Activated CD4-positive, alpha-beta memory T cell treated with anti-CD3 and anti-CD28 coated beads, Interleukin-2, amount 10 ng/mL, durations not matched to agents 7 days and 5 days (primary cell): ENCODE data around the gene RETN. TPM values are rescaled to one million over a fixed set of nuclear protein-coding genes. Genes with fewer than 3 reads are reported as not detected.

Experiments
- CTCF ChIA-PET: fragments of 350-600 bp; sonication (Branson Sonifier 250); formaldehyde crosslinking; loops from one replicate; lab custom pipeline; 2021; ENCODE audit warnings: antibody characterized with exemption, inconsistent platforms; lab: Charles Lee
- POLR2A ChIA-PET: fragments of 350-600 bp; sonication (Branson Sonifier 250); formaldehyde crosslinking; loops from one replicate; lab custom pipeline; 2021; ENCODE audit warnings: antibody characterized with exemption; lab: Charles Lee
- DNase-seq: peaks from one replicate; pipeline ENCODE4 v3.0.0-alpha.2; 2020
- H3K27ac Mint-ChIP-seq: one replicate; pipeline ENCODE4 v1.8.0; 2021; ENCODE audit warnings: mild to moderate bottlenecking, mixed read lengths
- H3K27me3 Mint-ChIP-seq: one replicate; pipeline ENCODE4 v1.8.0; 2021; ENCODE audit warnings: mixed read lengths
- H3K36me3 Mint-ChIP-seq: one replicate; pipeline ENCODE4 v1.8.0; 2021; ENCODE audit warnings: low read depth, mixed read lengths
- H3K4me1 Mint-ChIP-seq: one replicate; pipeline ENCODE4 v1.8.0; 2021; ENCODE audit warnings: mixed read lengths
- H3K4me3 Mint-ChIP-seq: one replicate; pipeline ENCODE4 v1.8.0; 2021; ENCODE audit warnings: mild to moderate bottlenecking, mixed read lengths
- H3K9me3 Mint-ChIP-seq: one replicate; pipeline ENCODE4 v1.8.0; 2021; ENCODE audit warnings: mixed read lengths
- total RNA-seq, 2 experiments: library from RNA; stranded (reverse); gene quantifications; one replicate each; pipeline ENCODE4 v1.2.3, GENCODE V29; 2021

Gene RETN
- total RNA-seq, 2 experiments from 2014 or later, result not detected

DNA sequence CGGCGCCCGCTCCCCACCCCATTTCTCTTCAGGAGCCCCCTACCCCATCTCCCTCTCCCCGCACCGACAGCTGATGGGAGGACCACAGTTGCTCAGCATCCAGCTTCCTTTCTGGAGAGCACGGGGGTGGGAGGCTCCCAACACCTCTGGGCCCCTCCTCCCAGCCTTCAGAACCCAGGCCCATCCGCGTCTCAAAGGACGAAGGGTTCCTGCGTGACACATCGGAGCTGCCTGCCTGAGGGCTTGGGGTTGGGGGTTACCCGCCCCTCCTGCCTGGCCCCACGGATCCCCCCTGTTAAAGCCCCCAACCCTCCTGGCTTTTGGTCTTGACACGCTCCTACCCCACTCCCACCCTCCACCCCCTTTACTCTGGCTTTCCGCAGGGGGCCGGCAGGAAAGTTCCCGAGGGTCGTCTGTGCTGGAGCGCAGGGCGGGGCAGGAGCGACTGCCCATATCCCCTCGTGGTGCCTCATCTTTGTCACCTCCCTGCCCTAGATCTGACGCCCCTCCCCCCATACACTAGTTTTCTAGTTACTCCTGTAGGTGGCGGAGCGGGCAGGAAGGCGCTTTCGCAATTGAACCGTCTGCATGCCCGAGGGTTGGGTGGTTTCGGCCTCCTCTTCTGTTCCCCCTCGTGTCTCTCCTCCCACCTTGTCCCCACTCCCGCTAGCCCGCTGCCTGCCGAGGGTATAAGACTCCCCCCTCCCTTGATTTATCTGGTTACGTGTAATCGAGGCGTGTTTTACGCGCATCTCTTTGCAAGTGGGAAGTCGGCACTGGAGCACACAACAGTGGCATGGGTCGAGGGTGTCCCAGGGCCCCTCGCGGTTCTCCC, 12.7 kb downstream of the RETN start:
- Mint-ChIP-seq H3K4me1 (peaks cover 37% of the 10 kb centered on the region), H3K36me3 (peaks cover 14% of the 10 kb centered on the region), H3K4me3 (peak overlapping the region; percentile 88), H3K27me3 (peaks cover 24% of the 10 kb centered on the region), H3K27ac (peak overlapping the region; percentile 84), H3K9me3 (no peaks in the 10 kb centered on the region)
- DNase-seq, result peak; percentile 87
- POLR2A ChIA-PET, result interaction anchor here (0.9 to 2.7 kb wide), 9 partner anchors 17 to 221 kb away, joined by 3 to 15 read pairs (median 5); partner anchors contain the start of genes PET100, STXBP2 and XAB2
- CTCF ChIA-PET, result interaction anchor here (0.6 to 3.0 kb wide), 61 partner anchors 8 to 582 kb away, joined by 3 to 55 read pairs (median 5); partner anchors contain the start of genes ARHGEF18, MAP2K7, MCOLN1 and PET100

DNA sequence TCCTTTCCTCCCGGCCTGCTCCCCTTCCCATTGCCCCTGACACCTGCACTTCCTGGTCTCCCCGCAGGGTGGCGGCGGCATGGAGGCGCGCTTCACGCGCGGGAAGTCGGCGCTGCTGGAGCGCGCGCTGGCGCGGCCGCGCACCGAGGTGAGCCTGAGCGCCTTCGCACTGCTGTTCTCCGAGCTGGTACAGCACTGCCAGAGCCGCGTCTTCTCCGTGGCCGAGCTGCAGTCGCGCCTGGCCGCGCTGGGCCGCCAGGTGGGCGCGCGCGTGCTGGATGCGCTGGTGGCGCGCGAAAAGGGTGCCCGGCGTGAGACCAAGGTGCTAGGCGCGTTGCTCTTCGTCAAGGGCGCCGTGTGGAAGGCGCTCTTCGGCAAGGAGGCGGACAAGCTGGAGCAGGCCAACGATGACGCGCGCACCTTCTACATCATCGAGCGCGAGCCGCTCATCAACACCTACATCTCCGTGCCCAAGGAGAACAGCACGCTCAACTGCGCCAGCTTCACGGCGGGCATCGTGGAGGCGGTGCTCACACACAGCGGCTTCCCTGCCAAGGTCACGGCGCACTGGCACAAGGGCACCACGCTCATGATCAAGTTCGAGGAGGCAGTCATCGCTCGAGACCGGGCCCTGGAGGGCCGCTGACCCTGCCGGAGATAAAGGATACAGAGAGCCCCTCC, 13.5 kb downstream of the RETN start:
- H3K27ac Mint-ChIP-seq, result no peak overlapping the region
- DNase-seq, result no peak
- H3K4me1 Mint-ChIP-seq, result peaks cover 31% of the 10 kb centered on the region
- H3K9me3 Mint-ChIP-seq, result no peaks in the 10 kb centered on the region
- peaks cover 17% of the 10 kb centered on the region for H3K27me3 Mint-ChIP-seq
- CTCF ChIA-PET, result interaction anchor here (3.0 kb wide), 1 partner anchor 118 kb away, joined by 55 read pairs; no protein-coding TSS in a partner anchor
- H3K4me3 Mint-ChIP-seq, result peak overlapping the region; percentile 88
- H3K36me3 Mint-ChIP-seq, result peaks cover 14% of the 10 kb centered on the region
- POLR2A ChIA-PET, result interaction anchor here (2.7 kb wide), 1 partner anchor 24 kb away, joined by 15 read pairs; no protein-coding TSS in a partner anchor

DNA sequence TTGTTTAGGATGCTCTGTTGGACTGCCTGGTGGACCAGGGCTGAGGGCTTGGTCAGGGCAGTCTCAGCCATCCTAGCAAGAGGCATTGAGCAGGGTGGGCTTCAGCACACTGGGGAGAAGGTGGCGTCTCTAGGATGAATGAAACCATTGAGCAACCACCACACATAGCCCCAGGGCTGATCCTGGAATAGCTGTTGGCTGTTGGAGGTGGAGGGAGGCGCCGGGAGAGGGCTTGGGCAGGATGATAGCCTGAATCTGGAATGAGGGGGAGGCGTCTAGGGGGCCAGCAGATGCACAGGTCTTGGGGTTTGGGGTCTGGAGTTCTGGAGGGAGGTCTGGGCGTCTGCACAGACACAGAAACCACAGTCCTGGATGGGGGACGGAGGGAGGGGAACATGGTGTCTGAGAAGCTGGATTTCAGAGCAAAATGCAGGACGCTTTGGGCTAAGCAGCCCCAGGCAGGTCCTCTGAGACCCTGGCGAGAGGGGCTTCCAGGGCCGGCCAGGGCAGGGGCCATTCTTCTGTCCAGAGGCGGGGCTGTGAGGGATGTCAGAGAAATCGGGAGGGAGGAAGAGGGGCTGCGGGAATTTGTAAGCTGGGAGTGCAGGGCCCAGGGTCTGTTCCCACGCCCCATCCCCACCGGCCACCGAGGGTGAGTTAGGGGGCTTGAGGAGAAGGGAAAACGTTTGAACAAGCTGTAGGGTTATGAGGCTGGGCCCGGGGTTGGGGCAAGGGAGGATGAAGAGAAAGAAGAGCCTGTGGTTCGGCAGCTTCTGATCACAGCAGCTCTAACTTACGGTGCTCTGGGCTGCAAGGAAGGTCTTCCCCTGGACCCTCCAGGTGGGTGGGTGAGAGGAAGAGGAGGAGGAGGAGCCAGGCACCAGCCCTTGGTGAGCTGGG, 16.9 kb downstream of the RETN start:
- POLR2A ChIA-PET, result interaction anchor here (1.0 kb wide), 1 partner anchor 13 kb away, joined by 3 read pairs; no protein-coding TSS in a partner anchor
- peaks cover 14% of the 10 kb centered on the region for H3K36me3 Mint-ChIP-seq
- DNase-seq, result no peak
- H3K4me3 Mint-ChIP-seq, result no peak overlapping the region
- no peaks in the 10 kb centered on the region for H3K27me3 Mint-ChIP-seq
- H3K9me3 Mint-ChIP-seq, result no peaks in the 10 kb centered on the region
- H3K4me1 Mint-ChIP-seq, result peaks cover 5% of the 10 kb centered on the region
- CTCF ChIA-PET, result interaction anchor here (1.2 kb wide), 1 partner anchor 118 kb away, joined by 4 read pairs; no protein-coding TSS in a partner anchor
- H3K27ac Mint-ChIP-seq, result no peak overlapping the region

DNA sequence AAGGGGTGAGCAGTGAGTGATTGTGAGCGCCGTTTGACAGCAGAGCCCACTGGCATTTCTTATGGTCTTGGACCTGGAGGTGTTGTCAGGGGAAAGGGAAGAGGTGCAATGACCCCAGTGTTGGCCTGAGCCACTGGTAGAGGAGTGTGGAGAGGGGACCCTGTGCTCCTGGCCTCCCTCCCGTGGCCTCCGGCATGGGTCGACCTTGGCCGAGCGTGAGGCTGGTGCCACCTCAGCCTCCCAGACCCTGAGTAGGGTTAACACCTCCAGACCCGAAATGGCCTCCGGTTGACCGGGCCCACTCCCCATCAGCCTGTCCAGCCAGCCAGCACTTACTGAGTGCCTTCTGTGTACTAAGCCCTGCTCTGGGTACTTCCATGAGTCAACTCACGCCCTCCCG, 18.3 kb downstream of the RETN start:
- H3K27ac Mint-ChIP-seq, result no peak overlapping the region
- H3K4me3 Mint-ChIP-seq, result no peak overlapping the region
- H3K36me3 Mint-ChIP-seq, result peaks cover 14% of the 10 kb centered on the region
- H3K27me3 Mint-ChIP-seq, result no peaks in the 10 kb centered on the region
- ChIA-PET CTCF (no interaction called here), POLR2A (no interaction called here)
- no peaks in the 10 kb centered on the region for H3K9me3 Mint-ChIP-seq
- H3K4me1 Mint-ChIP-seq, result no peaks in the 10 kb centered on the region
- DNase-seq, result no peak

DNA sequence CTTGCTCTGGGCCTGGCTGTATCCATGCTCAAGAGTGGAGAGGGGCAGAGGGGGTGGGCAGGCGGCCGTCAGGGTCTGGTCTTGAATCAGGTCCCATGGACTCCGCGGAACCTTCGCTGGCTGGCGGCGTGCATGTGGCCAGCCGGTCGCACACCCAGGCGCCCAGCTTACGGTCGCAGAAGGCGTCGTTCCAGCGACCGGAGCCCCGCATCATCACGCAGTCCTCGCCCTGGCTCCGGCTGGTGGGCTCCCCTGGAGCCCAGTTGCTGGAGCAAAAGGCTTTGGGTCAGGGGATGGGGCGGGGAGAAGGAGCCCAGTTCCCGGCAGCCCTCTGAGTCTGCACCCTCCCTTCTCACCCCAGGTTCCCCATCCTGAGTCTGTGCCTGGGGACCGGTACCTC, 20.3 kb downstream of the RETN start:
- no peaks in the 10 kb centered on the region for H3K4me1 Mint-ChIP-seq
- no peaks in the 10 kb centered on the region for H3K9me3 Mint-ChIP-seq
- DNase-seq, result no peak
- H3K27ac Mint-ChIP-seq, result no peak overlapping the region
- H3K4me3 Mint-ChIP-seq, result no peak overlapping the region
- H3K27me3 Mint-ChIP-seq, result no peaks in the 10 kb centered on the region
- peaks cover 4% of the 10 kb centered on the region for H3K36me3 Mint-ChIP-seq
- POLR2A ChIA-PET, result no interaction called here
- CTCF ChIA-PET, result interaction anchor here (1.3 kb wide), 1 partner anchor 8 kb away, joined by 3 read pairs; the partner anchor contains the start of gene TRAPPC5

DNA sequence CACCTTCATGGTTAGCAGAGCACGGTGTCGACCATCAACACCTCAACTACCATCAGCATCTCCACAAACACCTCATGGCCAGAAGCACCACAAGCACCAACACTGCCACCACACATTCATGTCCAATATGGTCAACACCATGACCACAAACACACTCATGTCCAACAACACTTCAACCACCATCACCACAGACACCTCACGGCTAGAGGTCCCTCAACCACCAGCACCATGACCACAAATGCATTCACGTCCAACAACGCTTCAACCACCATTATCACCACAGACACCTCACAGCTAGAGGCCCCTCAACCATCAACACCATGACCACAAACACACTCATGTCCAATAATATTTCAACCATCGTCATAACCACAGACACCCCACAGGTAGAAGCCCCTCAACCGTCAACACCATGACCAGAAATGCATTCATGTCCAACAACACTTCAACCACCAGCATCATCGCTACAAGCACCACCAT, 22.0 kb downstream of the RETN start:
- DNase-seq, result no peak
- POLR2A ChIA-PET, result no interaction called here
- no peaks in the 10 kb centered on the region for H3K27me3 Mint-ChIP-seq
- CTCF ChIA-PET, result no interaction called here
- H3K27ac Mint-ChIP-seq, result no peak overlapping the region
- H3K36me3 Mint-ChIP-seq, result no peaks in the 10 kb centered on the region
- no peaks in the 10 kb centered on the region for H3K4me1 Mint-ChIP-seq
- no peak overlapping the region for H3K4me3 Mint-ChIP-seq
- no peaks in the 10 kb centered on the region for H3K9me3 Mint-ChIP-seq

DNA sequence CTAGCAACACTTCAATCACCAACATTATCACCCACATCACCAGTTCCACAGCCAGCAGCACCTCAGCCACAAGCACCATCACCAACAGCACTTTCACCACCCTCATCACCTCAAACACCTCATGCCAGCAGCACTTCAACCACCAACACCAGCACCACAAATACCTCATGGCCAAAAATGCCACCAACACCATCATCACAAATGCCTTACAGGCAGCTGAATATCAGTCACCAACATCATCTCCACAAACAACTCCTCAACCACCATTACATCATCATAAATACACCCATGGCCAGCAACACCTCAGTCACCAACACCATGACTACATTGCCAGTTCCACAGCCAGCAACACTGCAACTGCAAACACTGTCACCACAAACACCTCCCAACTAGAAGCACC, 22.6 kb downstream of the RETN start:
- Mint-ChIP-seq H3K36me3 (no peaks in the 10 kb centered on the region), H3K27me3 (peaks cover 1% of the 10 kb centered on the region), H3K9me3 (no peaks in the 10 kb centered on the region), H3K27ac (no peak overlapping the region), H3K4me3 (no peak overlapping the region), H3K4me1 (no peaks in the 10 kb centered on the region)
- ChIA-PET CTCF (no interaction called here), POLR2A (no interaction called here)
- no peak for DNase-seq

DNA sequence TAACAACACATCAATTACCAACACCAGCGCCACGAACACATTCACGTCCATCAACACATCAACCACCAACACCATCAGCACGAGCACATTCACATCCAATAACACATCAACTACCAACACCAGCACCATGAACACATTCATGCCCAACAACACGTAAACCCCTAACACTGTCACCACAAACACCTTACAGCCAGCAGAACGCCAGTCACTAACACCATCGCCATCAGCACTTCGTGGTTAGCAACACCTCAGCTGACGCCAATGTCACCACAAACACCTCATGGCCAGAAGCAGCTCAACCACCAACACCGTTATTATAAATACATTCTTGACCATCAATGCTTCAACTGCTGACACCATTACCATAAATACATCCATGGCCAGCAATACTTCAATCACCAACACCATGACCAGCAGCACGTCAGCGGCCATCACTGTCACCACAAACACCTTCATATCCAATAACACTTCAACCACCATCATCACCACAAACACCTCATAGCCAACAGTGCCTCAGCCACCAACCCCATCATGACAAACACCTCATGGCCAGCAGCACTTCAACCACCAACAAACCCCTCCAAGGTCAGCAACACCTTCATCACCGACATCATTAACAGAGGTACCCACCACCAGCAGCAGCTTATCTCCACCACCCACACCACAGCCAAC, 23.7 kb downstream of the RETN start:
- ChIA-PET POLR2A (no interaction called here), CTCF (no interaction called here)
- H3K36me3 Mint-ChIP-seq, result no peaks in the 10 kb centered on the region
- H3K27ac Mint-ChIP-seq, result no peak overlapping the region
- peaks cover 5% of the 10 kb centered on the region for H3K27me3 Mint-ChIP-seq
- DNase-seq, result no peak
- no peaks in the 10 kb centered on the region for H3K9me3 Mint-ChIP-seq
- no peaks in the 10 kb centered on the region for H3K4me1 Mint-ChIP-seq
- no peak overlapping the region for H3K4me3 Mint-ChIP-seq

DNA sequence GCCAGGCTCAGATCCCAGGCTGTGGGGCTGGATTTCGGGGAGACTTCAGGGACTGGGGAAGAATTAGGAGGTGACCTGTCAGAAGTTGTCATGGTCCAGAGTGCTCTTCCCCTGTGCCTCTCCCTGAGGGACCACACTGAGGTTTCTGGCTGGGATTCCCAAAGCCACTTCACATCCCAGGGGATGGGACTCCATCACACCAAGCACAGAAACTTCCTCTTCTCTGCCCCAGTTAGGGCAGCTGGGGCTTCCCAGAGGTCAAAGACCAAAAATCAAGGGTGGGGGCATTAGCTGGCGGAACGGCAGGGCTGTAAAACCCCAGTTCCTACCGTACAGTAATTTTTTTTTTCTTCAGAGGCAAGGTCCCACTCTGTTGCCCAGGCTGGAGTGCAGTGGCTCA, 25.6 kb downstream of the RETN start:
- CTCF ChIA-PET, result interaction anchor here (1.2 kb wide), 1 partner anchor 14 kb away, joined by 4 read pairs; the partner anchor contains the start of gene TRAPPC5
- no peak overlapping the region for H3K27ac Mint-ChIP-seq

DNA sequence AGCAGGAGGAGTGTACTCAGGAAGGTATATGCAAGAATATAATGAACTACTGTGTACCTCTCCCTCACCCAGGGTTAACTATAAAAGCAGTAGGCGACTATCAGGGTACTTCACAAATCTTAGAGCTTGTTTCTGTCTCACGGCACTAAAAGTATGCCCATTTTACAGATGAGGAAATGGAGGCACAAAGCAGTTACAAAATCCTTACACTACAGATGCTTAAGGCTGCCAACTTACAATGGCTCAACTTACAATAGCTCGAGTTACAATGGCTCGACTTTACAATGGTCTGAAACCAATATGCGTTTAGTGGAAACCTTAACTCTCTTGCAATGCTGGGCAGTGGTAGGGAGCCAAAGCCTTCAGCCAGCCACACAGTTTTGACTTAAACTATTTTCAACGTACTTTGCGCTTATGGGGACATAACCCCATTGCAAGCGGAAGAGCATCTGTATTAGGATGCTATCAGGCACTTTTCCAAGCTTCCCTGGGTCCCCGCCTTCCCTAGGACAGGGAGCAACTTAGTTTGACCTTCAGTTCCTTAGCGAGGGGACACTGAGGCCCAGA, 29.0 kb downstream of the RETN start:
- H3K9me3 Mint-ChIP-seq, result no peaks in the 10 kb centered on the region
- H3K27ac Mint-ChIP-seq, result no peak overlapping the region
- H3K4me1 Mint-ChIP-seq, result peaks cover 9% of the 10 kb centered on the region
- CTCF ChIA-PET, result interaction anchor here (2.4 kb wide), 1 partner anchor 17 kb away, joined by 8 read pairs; the partner anchor contains the start of gene TRAPPC5
- peaks cover 18% of the 10 kb centered on the region for H3K27me3 Mint-ChIP-seq
- H3K4me3 Mint-ChIP-seq, result no peak overlapping the region
- no peak for DNase-seq
- POLR2A ChIA-PET, result no interaction called here
- H3K36me3 Mint-ChIP-seq, result no peaks in the 10 kb centered on the region

More for the DNA sequence above, 25.6 kb downstream of the RETN start:
- Mint-ChIP-seq H3K9me3 (no peaks in the 10 kb centered on the region), H3K36me3 (no peaks in the 10 kb centered on the region), H3K4me3 (no peak overlapping the region), H3K27me3 (peaks cover 11% of the 10 kb centered on the region), H3K4me1 (peaks cover 5% of the 10 kb centered on the region)
- POLR2A ChIA-PET, result no interaction called here
- DNase-seq, result no peak

DNA sequence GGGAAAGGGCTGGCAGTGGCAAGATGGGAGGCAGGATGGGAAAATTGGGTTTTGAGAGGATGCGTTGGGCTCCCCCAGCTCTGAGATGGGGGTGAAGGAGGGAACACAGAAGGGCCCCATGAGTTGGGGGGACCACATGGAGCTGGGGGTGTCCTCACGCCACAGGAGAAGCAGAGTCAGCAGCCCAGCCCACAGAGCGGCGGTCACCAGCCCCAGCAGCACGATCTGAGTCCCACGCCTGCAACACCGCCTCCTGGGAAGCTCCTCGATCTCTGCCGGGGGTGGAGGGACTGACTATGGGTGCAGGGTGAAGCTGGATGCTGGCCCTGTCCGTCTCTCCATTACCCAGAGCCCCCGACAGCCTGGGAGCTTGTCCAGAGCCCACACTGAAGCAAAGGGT, 29.7 kb downstream of the RETN start:
- CTCF ChIA-PET, result interaction anchor here (0.7 to 2.4 kb wide), 4 partner anchors 17 to 130 kb away, joined by 3 to 8 read pairs (median 4); partner anchors contain the start of gene TRAPPC5
- H3K4me1 Mint-ChIP-seq, result peaks cover 9% of the 10 kb centered on the region
- peaks cover 21% of the 10 kb centered on the region for H3K27me3 Mint-ChIP-seq
- H3K9me3 Mint-ChIP-seq, result no peaks in the 10 kb centered on the region
- no peak overlapping the region for H3K4me3 Mint-ChIP-seq
- POLR2A ChIA-PET, result interaction anchor here (0.9 to 1.0 kb wide), 3 partner anchors 12 to 1871 kb away, joined by 3 read pairs; partner anchors contain the start of gene TRAPPC5
- DNase-seq, result no peak
- no peak overlapping the region for H3K27ac Mint-ChIP-seq
- H3K36me3 Mint-ChIP-seq, result no peaks in the 10 kb centered on the region
